Measurements from ENCODE around the gene KPTN.

Gene KPTN

GRCh38 chr19:47464675-47465419 is 19.2 kb downstream of the KPTN start:
- DNase-seq = no peak

DNA sequence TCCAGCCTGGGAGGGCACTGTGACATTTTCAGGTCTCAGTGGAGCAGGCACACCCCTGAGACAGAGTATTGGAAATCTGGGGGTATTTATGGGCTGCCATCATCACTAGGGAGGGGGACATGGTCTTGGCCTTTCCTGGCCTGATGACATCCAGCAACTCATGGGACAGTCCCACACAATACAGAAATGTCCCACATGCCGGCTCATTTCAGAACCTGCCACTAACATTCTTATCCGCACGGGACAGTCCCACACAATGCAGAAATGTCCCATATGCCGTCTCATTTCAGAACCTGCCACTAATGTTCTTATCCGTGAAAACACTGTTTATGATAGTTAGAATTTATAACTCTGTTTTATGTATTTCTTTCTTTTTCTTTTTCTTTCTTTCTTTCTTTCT is 22.1 kb downstream of the KPTN start:
- DNase-seq = no peak

DNA sequence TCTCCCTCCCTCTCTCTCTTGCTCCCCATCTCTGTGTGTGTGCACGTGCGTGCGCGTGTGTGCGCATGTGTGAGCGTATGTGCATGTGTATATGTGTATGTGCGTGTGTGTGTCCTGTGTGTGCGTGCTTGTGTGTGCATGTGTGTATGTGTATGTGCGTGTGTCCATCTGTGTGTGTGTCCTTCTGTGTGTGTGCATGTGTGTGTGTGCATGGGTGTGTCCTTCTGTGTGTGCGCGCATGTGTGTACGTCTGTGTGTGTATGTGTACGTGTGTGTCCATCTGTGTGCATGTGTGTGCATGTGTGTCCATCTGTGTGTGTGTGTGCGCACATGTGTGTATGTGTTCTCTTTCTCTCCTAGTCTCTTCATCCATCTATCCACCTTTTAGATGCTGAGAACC is 24.5 kb downstream of the KPTN start:
- no peak for DNase-seq

DNA sequence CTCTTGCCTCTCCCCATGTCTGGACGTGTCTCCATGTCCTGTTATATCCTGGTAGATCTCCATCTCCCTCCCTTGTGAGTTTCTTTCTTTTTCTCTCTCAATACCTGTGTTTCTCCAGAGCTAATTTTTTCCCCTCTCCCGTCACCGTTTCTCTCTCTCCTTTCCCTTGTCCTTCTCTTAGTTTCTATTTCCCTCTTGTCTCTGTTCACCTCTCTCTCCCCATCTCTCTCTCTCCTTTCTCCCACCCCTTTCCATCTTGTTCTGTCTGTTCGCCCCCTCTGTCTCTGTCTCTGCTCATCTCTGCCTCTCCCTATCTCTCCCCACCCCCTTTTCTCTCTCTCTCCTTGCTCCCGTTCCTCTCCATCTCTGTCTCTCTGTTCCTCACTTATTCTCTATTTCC is 25.3 kb downstream of the KPTN start:
- DNase-seq = no peak

- DNase-seq = peak; percentile 54
These were observed 27.1 kb downstream of the KPTN start for GRCh38 chr19:47456721-47457474.

GRCh38 chr19:47450478-47450877 is 33.5 kb downstream of the KPTN start:
- DNase-seq = no peak

DNA sequence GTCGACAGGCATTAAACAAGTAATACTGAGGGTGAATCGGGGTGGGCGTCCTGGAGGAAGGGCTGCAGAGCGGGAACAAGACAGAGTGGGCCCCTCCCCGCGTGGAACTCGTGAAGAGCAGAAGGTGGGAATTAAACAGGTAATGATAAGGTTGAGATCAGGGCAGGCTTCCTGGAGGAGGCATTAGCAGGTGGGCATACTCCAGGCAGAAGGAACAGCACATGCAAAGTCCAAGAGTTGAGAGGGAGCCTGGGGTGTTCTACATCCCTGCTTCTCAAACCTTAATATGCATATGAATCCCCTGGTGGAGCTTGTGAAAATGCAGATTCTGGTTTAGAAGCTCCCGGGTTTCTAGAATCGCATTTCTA is 35.7 kb downstream of the KPTN start:
- DNase-seq = no peak

- DNase-seq = peak; percentile 85
These were observed 36.3 kb downstream of the KPTN start for GRCh38 chr19:47447470-47448359.

DNA sequence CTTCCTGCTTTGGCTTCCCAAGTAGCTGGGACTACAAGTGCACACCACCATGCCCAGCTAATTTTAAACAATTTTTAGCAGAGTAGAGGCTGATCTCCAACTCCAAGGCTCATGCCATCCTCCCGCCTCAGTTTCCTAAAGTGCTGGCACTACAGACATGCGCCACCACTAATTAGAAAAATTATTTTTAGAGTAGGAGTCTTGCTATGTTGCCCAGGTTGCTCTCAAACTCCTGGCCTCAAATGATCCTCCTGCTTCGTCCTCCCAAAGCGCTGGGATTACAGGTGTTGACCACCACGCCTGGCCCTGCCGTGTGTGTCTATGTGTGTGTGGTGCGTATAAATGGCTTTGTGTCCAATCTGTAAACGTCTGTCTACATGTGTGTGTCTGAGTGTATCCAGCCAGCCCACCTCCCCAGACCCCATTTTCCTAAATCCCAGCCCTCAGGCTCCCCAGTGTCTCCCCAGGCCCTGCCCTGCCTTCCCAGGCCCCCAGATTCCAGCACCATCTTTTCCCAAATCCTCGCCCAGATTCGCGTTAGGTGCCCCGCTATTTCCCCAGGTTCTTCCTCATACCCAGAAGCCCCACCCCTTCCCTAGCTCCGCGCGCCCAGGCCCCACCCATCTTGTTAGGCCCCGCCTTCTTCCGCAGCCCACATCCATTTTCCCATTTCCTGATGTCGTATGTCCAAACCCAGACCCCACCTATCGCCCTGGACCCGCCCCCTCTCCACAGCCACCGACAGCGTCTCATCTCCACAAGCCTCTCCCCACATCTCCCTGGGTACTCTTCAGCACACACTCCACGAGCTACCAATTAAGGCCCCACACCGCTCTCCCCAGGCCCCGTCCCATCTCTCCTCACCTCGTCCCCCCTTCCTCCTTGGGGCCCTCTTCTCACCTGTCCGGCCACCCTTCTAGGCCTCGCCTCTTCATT is 37.2 kb downstream of the KPTN start:
- no peak for DNase-seq

DNA sequence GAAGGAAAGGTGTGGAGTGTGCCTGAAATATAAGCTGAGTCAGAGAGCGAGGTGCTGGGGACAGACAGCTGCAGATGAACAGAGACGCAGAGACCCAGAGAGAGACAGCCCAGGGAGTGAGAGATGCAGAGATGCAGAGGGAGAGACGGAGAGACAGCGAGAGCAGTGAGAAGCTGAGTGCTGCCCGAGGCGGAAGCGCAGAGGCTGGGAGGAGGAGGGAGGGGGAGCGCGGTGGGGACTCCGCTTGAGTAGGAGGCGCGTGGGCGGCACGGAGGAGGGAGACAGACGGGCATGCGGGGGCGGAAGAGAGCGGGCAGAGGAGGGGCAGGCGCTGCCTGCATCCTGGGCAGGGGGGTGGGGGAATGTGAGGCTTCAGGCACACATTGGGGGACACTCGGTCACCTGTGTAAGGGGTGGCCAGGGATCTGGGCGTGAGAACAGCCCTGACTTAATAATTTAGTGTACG is 38.0 kb downstream of the KPTN start:
- DNase-seq = no peak

DNA sequence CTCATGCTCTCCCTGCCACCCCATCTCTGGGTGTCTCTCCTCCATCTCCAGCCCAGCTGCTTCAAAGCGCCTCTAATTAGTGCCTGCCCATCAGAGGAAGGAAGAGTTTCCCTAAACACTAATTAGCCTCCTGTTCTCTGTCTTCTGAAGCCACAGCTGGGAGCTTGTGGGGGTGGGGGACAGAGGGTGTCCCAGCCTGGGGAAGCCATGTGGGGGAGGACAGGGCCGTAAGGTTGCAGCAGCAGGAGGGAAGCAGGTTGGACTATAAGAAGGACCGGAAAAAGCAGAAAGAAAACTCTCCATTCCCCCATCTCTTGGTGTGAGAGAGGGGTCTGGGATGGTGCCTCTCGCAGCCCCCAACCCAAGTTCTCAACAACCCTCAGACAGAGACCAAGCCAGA is 38.5 kb downstream of the KPTN start:
- no peak for DNase-seq

DNA sequence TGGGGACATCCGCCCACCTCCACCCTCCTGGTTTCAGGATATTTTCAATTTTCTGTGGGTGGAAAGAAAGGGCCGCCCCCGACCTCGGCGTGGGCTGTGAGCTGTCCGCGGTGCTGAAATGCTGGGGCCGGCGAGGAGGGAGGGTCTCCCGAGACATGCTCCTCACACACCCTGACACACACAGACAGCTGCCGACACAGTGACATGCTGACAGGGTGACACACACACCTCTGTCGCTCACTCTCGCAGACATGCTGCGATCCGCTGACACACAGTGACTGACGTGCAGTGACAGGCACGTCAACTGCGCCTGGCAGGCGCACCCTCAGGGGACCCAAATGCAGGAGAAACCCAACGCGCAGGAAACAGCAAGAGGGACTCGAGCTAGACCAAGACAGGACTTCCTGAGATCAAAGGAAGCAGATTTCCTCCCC is 39.6 kb downstream of the KPTN start:
- peak; percentile 65 for DNase-seq

- no peak for DNase-seq
These were observed 40.7 kb downstream of the KPTN start for GRCh38 chr19:47443331-47443730.

DNA sequence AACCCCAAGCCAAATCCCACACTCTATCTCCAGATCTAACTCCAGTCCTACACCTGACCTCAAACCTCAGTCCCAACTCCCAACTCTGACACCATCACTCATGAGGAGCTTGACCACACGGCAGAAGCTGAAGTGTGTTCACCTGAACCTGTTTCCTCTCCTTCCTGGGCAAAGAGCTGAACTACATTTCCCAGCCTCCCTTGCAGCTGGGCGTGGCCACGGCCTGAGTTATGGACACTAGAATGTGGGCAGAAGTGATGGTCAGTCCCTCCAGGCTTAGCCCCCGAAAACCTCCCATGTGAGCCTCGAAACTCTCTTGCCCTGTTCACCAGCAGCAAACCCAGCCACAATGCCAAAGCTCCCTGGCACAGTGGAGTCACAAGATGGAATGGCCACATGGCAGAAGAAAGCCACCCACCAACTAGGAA is 45.2 kb downstream of the KPTN start:
- DNase-seq = no peak

DNA sequence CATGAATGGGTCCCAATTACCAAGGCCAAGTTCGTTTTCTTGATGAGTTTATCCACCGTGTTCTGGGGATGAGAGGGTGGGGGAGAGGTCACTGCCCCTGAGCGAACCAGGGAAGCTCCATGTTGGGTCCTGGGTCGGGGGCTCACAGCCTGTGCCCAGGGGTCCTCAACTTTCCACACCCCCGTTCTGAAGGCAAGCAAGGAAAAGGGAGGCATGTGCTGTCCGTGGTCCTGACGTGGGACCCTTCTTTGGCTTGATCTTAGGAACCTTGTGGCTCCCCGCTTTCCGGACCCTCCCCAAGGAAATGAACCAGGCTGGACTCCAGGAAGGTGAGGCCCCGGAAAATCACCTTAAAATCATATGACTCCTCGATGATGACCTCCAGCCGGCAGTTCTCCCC is 46.5 kb downstream of the KPTN start:
- DNase-seq = no peak

DNA sequence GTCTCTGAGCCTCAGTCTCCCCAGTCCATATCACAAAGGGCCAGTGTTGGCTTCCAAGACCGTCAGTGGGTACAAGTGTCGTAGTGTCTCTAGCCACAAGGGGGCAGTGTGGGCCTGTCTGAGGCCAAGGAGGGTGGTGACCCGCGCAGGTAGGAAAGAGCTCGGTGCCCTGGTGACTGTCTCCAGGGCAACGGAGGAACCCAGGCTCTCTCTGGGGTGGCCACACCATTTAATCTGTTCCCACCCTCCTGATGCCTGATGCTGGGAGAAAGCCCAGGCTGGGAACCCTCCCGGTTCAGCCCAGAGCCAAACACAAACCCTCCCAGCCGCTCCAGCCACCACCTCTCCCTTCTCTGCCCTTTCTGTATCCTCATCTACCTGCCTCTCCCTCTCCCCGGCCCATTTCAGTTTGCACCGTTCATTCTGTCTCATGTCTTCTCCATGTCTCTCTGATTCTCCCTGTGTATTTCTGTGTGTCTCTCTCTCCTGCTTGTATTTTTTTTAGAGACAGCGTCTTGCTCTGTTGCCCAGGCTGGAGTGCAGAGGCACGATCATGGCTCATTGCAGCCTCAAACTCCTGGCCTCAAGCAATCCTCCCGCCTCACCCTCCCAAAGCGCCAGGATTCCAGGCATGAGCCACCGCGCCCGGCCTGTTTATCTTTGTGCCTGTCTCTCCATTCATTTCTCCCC is 47.2 kb downstream of the KPTN start:
- DNase-seq = peak; percentile 89

GRCh38 chr19:47435883-47436417 is 48.1 kb downstream of the KPTN start:
- no peak for DNase-seq

DNA sequence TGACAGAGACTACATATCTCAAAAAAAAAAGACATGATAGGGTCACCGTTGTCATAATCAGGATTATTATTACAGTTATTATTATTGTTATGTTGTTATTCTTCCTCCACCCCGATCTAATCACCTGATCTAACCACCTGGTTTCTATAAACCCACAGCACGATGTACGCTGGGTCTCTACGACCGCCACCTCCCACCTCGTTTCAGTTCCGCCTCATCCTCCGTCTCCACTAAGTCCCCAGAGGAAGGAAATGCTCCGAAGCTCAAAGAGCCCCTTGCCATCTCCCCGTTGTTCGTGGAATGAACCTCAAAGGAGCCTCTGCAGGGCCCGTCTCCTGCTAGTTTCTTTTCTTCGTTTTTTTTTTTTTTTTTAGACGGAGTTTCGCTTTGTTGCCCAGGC is 48.8 kb downstream of the KPTN start:
- DNase-seq = no peak

DNA sequence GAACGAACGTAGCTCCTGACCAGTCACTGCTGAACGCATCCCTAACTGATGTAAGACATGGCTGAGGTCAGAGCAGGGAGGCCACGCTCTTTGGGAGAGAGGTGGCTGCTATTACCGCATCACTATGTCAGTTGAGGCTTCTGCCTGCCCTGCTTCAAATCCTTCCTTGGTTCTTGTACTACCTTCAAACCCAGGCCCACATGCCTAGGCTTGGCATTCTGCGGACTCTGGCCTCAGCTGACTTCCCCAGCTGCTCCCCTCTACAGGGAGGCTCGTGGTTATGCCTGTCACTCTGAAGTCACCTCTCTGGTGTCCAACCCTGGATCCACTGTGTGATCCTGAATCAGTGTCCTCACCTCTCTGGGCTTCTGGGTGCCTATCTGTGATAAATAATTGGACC is 49.9 kb downstream of the KPTN start:
- no peak for DNase-seq

GRCh38 chr19:47433121-47433520 is 50.9 kb downstream of the KPTN start:
- DNase-seq = no peak

DNA sequence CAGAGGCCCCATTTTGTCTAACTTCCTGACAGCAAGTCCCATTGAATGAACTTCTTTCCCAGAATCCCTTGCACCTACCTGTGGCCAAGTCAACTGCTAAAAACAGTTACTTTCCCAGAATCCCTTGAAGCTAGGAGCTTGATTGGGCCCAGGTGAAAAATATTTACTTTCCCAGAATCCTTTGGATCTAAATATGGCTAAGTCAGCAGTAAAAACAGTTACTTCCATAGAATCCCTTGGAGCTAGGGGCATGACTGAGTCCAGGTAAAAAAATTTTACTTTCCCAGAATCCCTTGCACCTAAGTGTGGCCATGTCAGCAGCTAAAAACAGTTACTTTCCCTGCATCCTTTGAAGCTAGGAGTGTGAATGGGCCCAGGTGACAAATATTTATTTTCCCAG is 51.5 kb downstream of the KPTN start:
- no peak for DNase-seq
